Right renal pelvis (tissue), 4 donors: Measurements from ENCODE around the gene POMGNT2. TPM values are rescaled to one million over a fixed set of nuclear protein-coding genes. Genes with fewer than 3 reads are reported as not detected.
"Not testable (repeated sequence)": the region's sequence is repeated elsewhere in the genome, so short reads cannot be mapped to it uniquely, and the experiment has no call there.

Source experiments
- DNase-seq, 4 donors: peaks; one replicate each; pipeline ENCODE4 v3.0.0-alpha.2; 2013; ENCODE audit warnings: low read depth in 4 of 4, low spot score in 3 of 4, missing footprints in 1 of 4
- polyA plus RNA-seq, 4 donors: library from polyadenylated mRNA; unstranded; fragments of 120-200 nt; gene quantifications; one replicate each; pipeline ENCODE4 v1.2.1, GENCODE V29; 2013; ENCODE audit not compliant: insufficient read length in 4 of 4

POMGNT2 gene
- polyA plus RNA-seq, 4 donors, result 20.3 to 26.9 (median 21.7) TPM

GRCh38 chr3:43077261-43077660 lies 28.6 kb downstream of the POMGNT2 start:
- DNase-seq, result no peak

- no peak for DNase-seq
Observed at GRCh38 chr3:43076857-43077256, 29.0 kb downstream of the POMGNT2 start.

GRCh38 chr3:43075904-43076661 lies 29.8 kb downstream of the POMGNT2 start:
- no peak for DNase-seq

- no peak for DNase-seq
Observed at GRCh38 chr3:43074901-43075689, 30.8 kb downstream of the POMGNT2 start.

- no peak for DNase-seq
Observed at GRCh38 chr3:43074482-43074881, 31.4 kb downstream of the POMGNT2 start.

- DNase-seq, result no peak
Observed at GRCh38 chr3:43073836-43074220, 32.1 kb downstream of the POMGNT2 start.

GRCh38 chr3:43073116-43073835 lies 32.6 kb downstream of the POMGNT2 start:
- DNase-seq, result no peak

- DNase-seq, result no peak
Observed at GRCh38 chr3:43072361-43072760, 33.5 kb downstream of the POMGNT2 start.

GRCh38 chr3:43071313-43071893 lies 34.5 kb downstream of the POMGNT2 start:
- no peak for DNase-seq

- not testable (repeated sequence) for DNase-seq
Observed at GRCh38 chr3:43070670-43071069, 35.2 kb downstream of the POMGNT2 start.

GRCh38 chr3:43063114-43063513 lies 42.8 kb downstream of the POMGNT2 start:
- DNase-seq, result no peak

GRCh38 chr3:43062564-43063040 lies 43.3 kb downstream of the POMGNT2 start:
- DNase-seq, result no peak

GRCh38 chr3:43062040-43062563 lies 43.8 kb downstream of the POMGNT2 start:
- no peak for DNase-seq

GRCh38 chr3:43061101-43061895 lies 44.6 kb downstream of the POMGNT2 start:
- DNase-seq, result no peak

- no peak for DNase-seq
Observed at GRCh38 chr3:43059456-43059855, 46.4 kb downstream of the POMGNT2 start.

GRCh38 chr3:43055806-43056770 lies 49.8 kb downstream of the POMGNT2 start:
- no peak for DNase-seq

GRCh38 chr3:43055393-43055792 lies 50.5 kb downstream of the POMGNT2 start:
- DNase-seq, result no peak

- DNase-seq, result no peak
Observed at GRCh38 chr3:43054754-43055153, 51.1 kb downstream of the POMGNT2 start.

- DNase-seq, result no peak
Observed at GRCh38 chr3:43053291-43053690, 52.6 kb downstream of the POMGNT2 start.
